GM18499 (cell line): ENCODE results near the gene NCOA6.

Experiments
- ATAC-seq: cut with Tn5 transposase; IDR thresholded peaks from one replicate; pipeline ENCODE4 v1.9.1; 2021; ENCODE audit warnings: moderate number of reproducible peaks; ENCODE audit not compliant: insufficient read depth, unreplicated experiment

The NCOA6 gene

GRCh38 chr20:34669094-34669493, 156.4 kb downstream of the NCOA6 start:
- ATAC-seq = no peak
